Peyer's patch (tissue), 4 donors: ENCODE data around the gene KCNT1. TPM values are rescaled to one million over a fixed set of nuclear protein-coding genes. Genes with fewer than 3 reads are reported as not detected.
A peak's percentile ranks its signal among the peaks of the same experiment; 100 is the strongest.

Experiments
- DNase-seq, 3 donors: peaks; one replicate each; pipeline ENCODE4 v3.0.0-alpha.2; 2017 to 2019
- H3K27ac ChIP-seq, 4 donors: fragments of 200-600 bp; sonication (generic); one replicate each; pipeline ENCODE4 v1.5.1; 2016 to 2019
- H3K27me3 ChIP-seq, 2 donors: fragments of 200-600 bp; sonication (generic); one replicate each; pipeline ENCODE4 v1.5.1; 2019
- H3K36me3 ChIP-seq, 3 donors: fragments of 200-600 bp; sonication (generic); one replicate each; pipeline ENCODE4 v1.5.1; 2016 to 2019
- H3K4me1 ChIP-seq, 4 donors: fragments of 200-600 bp; sonication (generic); one replicate each; pipeline ENCODE4 v1.5.1; 2016 to 2019
- H3K4me3 ChIP-seq, 4 donors: fragments of 200-600 bp; sonication (generic); 1 replicate in 3 of 4; 2 replicates in 1 of 4; pipeline ENCODE4 v1.5.1; 2016 to 2019; ENCODE audit warnings: mild to moderate bottlenecking in 1 of 4
- H3K9me3 ChIP-seq, 4 donors: fragments of 200-600 bp; sonication (generic); one replicate each; pipeline ENCODE4 v1.5.1; 2016 to 2019; ENCODE audit warnings: mild to moderate bottlenecking in 1 of 4
- CTCF ChIP-seq, 6 experiments: fragments of 450-650 bp in 4 of 6; fragments of 200-600 bp in 2 of 6; sonication (generic) in 1 of 6; IDR thresholded peaks; one replicate each; pipeline ENCODE4 v1.5.1; 2017 to 2019; ENCODE audit warnings: antibody characterized with exemption in 6 of 6, mild to moderate bottlenecking in 3 of 6, moderate library complexity in 1 of 6
- POLR2A ChIP-seq, 2 donors: fragments of 450-650 bp; IDR thresholded peaks; one replicate each; pipeline ENCODE4 v1.5.1; 2017; ENCODE audit warnings: antibody characterized with exemption in 2 of 2, mild to moderate bottlenecking in 2 of 2, moderate library complexity in 2 of 2
- total RNA-seq, 4 donors: library from RNA; depleted of rRNA; stranded (reverse); fragments of >200 nt; gene quantifications; one replicate each; pipeline ENCODE4 v1.1.0, GENCODE V29; 2016

The KCNT1 gene
- total RNA-seq, 4 donors from 2014 or later, result 0.27 TPM; not detected in 3

- H3K4me3 ChIP-seq, result no peak overlapping the region
- H3K27me3 ChIP-seq, result no peaks in the 10 kb centered on the region
- TF ChIP-seq POLR2A (IDR thresholded peaks at IDR 0.05) (no peak), CTCF (IDR thresholded peaks at IDR 0.05) (no peak)
- H3K36me3 ChIP-seq, result peaks cover 0 to 94% (median 0%) of the 10 kb centered on the region in 3 donors
- H3K9me3 ChIP-seq, result no peaks in the 10 kb centered on the region
- no peaks in the 10 kb centered on the region for H3K4me1 ChIP-seq
- no peak overlapping the region for H3K27ac ChIP-seq
- DNase-seq, result no peak
These were observed 117.9 kb downstream of the KCNT1 start for GRCh38 chr9:135819905-135820304.

GRCh38 chr9:135820661-135821060, 118.7 kb downstream of the KCNT1 start:
- DNase-seq, result peak in 1 of 3 donors; percentile 41
- TF ChIP-seq CTCF (IDR thresholded peaks at IDR 0.05) (no peak), POLR2A (IDR thresholded peaks at IDR 0.05) (no peak)
- Histone ChIP-seq H3K4me3 (no peak overlapping the region), H3K27ac (no peak overlapping the region), H3K4me1 (no peaks in the 10 kb centered on the region), H3K27me3 (no peaks in the 10 kb centered on the region), H3K9me3 (no peaks in the 10 kb centered on the region), H3K36me3 (peaks cover 0 to 90% (median 0%) of the 10 kb centered on the region in 3 donors)

DNA sequence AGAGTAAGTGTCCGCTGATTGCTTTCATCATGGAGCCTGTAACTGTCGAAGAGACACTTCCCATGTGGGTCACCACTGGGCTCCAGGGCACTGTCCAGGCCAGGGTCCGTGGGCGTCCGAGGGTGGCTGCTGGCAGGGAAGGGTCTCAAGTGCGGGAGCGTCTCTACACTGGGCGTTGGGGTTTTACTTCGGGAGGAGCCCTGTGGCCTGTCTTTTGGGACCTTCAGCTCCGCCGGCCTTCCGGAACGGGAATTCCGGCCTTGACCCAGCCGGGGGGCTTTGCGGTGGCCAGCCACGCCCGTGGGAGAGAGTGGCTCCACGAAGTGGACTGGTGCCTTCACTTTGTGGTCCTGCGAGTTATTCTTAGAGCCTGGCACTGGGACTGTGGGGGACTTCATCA, 119.1 kb downstream of the KCNT1 start:
- TF ChIP-seq CTCF (IDR thresholded peaks at IDR 0.05) (no peak), POLR2A (IDR thresholded peaks at IDR 0.05) (no peak)
- Histone ChIP-seq H3K4me1 (no peaks in the 10 kb centered on the region), H3K27ac (no peak overlapping the region)

GRCh38 chr9:135821733-135822373, 119.9 kb downstream of the KCNT1 start:
- Histone ChIP-seq H3K36me3 (peaks cover 0 to 83% (median 0%) of the 10 kb centered on the region in 3 donors), H3K27ac (no peak overlapping the region), H3K4me3 (no peak overlapping the region), H3K9me3 (no peaks in the 10 kb centered on the region), H3K27me3 (no peaks in the 10 kb centered on the region), H3K4me1 (no peaks in the 10 kb centered on the region)
- no peak for TF ChIP-seq POLR2A (IDR thresholded peaks at IDR 0.05)
- no peak for TF ChIP-seq CTCF (IDR thresholded peaks at IDR 0.05)
- DNase-seq, result peak in 2 of 3 donors; percentile 8 to 34

More for the DNA sequence above, 119.1 kb downstream of the KCNT1 start:
- no peaks in the 10 kb centered on the region for H3K9me3 ChIP-seq
- no peaks in the 10 kb centered on the region for H3K27me3 ChIP-seq
- peak in 1 of 3 donors; percentile 34 for DNase-seq
- no peak overlapping the region for H3K4me3 ChIP-seq
- peaks cover 0 to 85% (median 0%) of the 10 kb centered on the region in 3 donors for H3K36me3 ChIP-seq

DNA sequence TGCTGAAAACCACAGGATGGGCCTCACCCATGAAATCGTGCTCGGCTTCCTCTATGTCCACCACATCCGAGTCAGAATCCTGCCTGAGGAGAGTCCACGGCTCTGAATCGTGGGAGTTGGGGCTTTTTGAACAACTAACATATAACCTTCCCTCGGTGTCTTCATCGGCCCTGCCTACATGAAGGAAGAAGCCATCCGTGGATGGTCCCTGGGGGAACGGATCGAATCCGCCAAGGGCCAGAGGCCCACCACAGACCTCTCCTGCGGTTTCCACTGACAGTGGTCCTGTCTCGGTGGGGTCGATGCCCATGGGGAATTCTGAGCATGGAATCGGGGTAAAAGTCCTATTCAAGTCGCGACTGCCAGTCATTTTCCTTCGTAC, 120.4 kb downstream of the KCNT1 start:
- Histone ChIP-seq H3K27ac (no peak overlapping the region), H3K36me3 (peaks cover 0 to 82% (median 0%) of the 10 kb centered on the region in 3 donors), H3K4me3 (no peak overlapping the region), H3K27me3 (no peaks in the 10 kb centered on the region), H3K9me3 (no peaks in the 10 kb centered on the region), H3K4me1 (no peaks in the 10 kb centered on the region)
- no peak for TF ChIP-seq POLR2A (IDR thresholded peaks at IDR 0.05)
- no peak for TF ChIP-seq CTCF (IDR thresholded peaks at IDR 0.05)
- peak in 1 of 3 donors; percentile 10 for DNase-seq
